Fibroblast of mammary gland (primary cell): ENCODE results near the gene PTPRO.

Experiments used
- DNase-seq: peaks from one replicate; pipeline ENCODE4 v3.0.0-alpha.2; 2010; ENCODE audit warnings: low read depth
- H3K4me3 ChIP-seq: 2 replicates; pipeline ENCODE4 v1.5.1; 2011; ENCODE audit warnings: low read depth, mild to moderate bottlenecking, low read length, moderate library complexity; ENCODE audit not compliant: control insufficient read depth
- CTCF ChIP-seq: conservative IDR thresholded peaks from 2 replicates; pipeline ENCODE4 v1.5.1; 2011; ENCODE audit warnings: low read depth, low read length, inconsistent platforms; ENCODE audit not compliant: control insufficient read depth, insufficient read depth

Gene PTPRO

GRCh38 chr12:15547691-15548090, 225.4 kb downstream of the PTPRO start:
- H3K4me3 ChIP-seq: no peak overlapping the region
- no peak for TF ChIP-seq CTCF
- no peak for DNase-seq

- H3K4me3 ChIP-seq: no peak overlapping the region
- no peak for TF ChIP-seq CTCF
- DNase-seq: no peak
Observed at GRCh38 chr12:15550793-15551192, 228.5 kb downstream of the PTPRO start.

- H3K4me3 ChIP-seq: no peak overlapping the region
- no peak for DNase-seq
- no peak for TF ChIP-seq CTCF
Observed at GRCh38 chr12:15555446-15555845, 233.1 kb downstream of the PTPRO start.

GRCh38 chr12:15556411-15557102, 234.2 kb downstream of the PTPRO start:
- H3K4me3 ChIP-seq: no peak overlapping the region
- DNase-seq: no peak
- TF ChIP-seq CTCF: no peak

- no peak for TF ChIP-seq CTCF
- no peak overlapping the region for H3K4me3 ChIP-seq
- peak; percentile 97 for DNase-seq
Observed at GRCh38 chr12:15558915-15559528, 236.7 kb downstream of the PTPRO start.

- H3K4me3 ChIP-seq: no peak overlapping the region
- TF ChIP-seq CTCF: no peak
- DNase-seq: no peak
Observed at GRCh38 chr12:15561396-15561795, 239.1 kb downstream of the PTPRO start.

GRCh38 chr12:15562263-15562662, 240.0 kb downstream of the PTPRO start:
- no peak overlapping the region for H3K4me3 ChIP-seq
- no peak for TF ChIP-seq CTCF

More at GRCh38 chr12:15562263-15562662, 240.0 kb downstream of the PTPRO start:
- DNase-seq: peak; percentile 36
